H1 (cell line): ENCODE measurements around the gene HACD4. TPM values are rescaled to one million over a fixed set of nuclear protein-coding genes. Genes with fewer than 3 reads are reported as not detected.

Experiments
- CTCF ChIA-PET: fragments of 300-600 bp; sonication (Branson Sonifier 250); formaldehyde crosslinking; loops from one replicate; lab custom pipeline; 2021; ENCODE audit not compliant: partially characterized antibody; lab: Charles Lee
- POLR2A ChIA-PET: fragments of 300-600 bp; sonication (Branson Sonifier 250); formaldehyde crosslinking; loops from one replicate; lab custom pipeline; 2021; ENCODE audit warnings: inconsistent platforms; ENCODE audit not compliant: partially characterized antibody; lab: Charles Lee
- DNase-seq, 2 experiments: peaks; one replicate each; pipeline versions ENCODE4 v3.0.0 to v3.0.0-alpha.2; 2010 to 2022; ENCODE audit warnings: low spot score in 2 of 2, low read depth in 1 of 2, mixed read lengths in 1 of 2
- FAIRE-seq: peaks from 2 replicates; lab custom pipeline; 2011; peaks lifted over from hg19 to GRCh38; lab: Jason Lieb, UNC
- H2AFZ ChIP-seq: 2 replicates; pipeline ENCODE4 v1.8.1; 2012; ENCODE audit warnings: low read length, inconsistent platforms
- H2AK5ac ChIP-seq: 2 replicates; pipeline ENCODE4 v1.6.1; 2013; ENCODE audit warnings: low read depth, low read length
- H2BK120ac ChIP-seq: replicated peaks from 2 replicates; pipeline ENCODE3; 2013; ENCODE audit warnings: low read depth, low read length, inconsistent platforms
- H2BK12ac ChIP-seq: 2 replicates; pipeline ENCODE4 v1.6.1; 2013; ENCODE audit warnings: low read depth, low read length
- H2BK15ac ChIP-seq: 2 replicates; pipeline ENCODE4 v1.6.1; 2013; ENCODE audit warnings: low read length
- H2BK20ac ChIP-seq: 2 replicates; pipeline ENCODE4 v1.6.1; 2013; ENCODE audit warnings: low read length
- H2BK5ac ChIP-seq: 2 replicates; pipeline ENCODE4 v1.6.1; 2013; ENCODE audit warnings: low read depth, low read length
- H3K14ac ChIP-seq: 2 replicates; pipeline ENCODE4 v1.6.1; 2013; ENCODE audit warnings: inconsistent platforms; ENCODE audit not compliant: insufficient read length
- H3K18ac ChIP-seq: 2 replicates; pipeline ENCODE4 v1.6.1; 2013; ENCODE audit warnings: low read length; ENCODE audit errors: extremely low read depth
- H3K23ac ChIP-seq: 2 replicates; pipeline ENCODE4 v1.6.1; 2013; ENCODE audit warnings: inconsistent platforms; ENCODE audit not compliant: insufficient read length
- H3K23me2 ChIP-seq: 2 replicates; pipeline ENCODE4 v1.6.1; 2013; ENCODE audit warnings: low read depth, low read length
- H3K27ac ChIP-seq: 2 replicates; pipeline ENCODE4 v1.6.1; 2011; ENCODE audit warnings: low read depth, low read length, inconsistent platforms
- H3K27me3 ChIP-seq, 4 experiments: replicated peaks in 1 of 4; 1 replicate in 1 of 4; 2 replicates in 3 of 4; pipeline versions ENCODE4 v1.6.1 to v1.8.1; 2011 to 2013; ENCODE audit warnings: low read length in 3 of 4, mild to moderate bottlenecking in 3 of 4, inconsistent platforms in 2 of 4, mixed read lengths in 2 of 4, moderate library complexity in 1 of 4; ENCODE audit not compliant: control insufficient read depth in 3 of 4, insufficient read depth in 3 of 4; ENCODE audit errors: extremely low read depth in 1 of 4
- H3K36me3 ChIP-seq, 4 experiments: 2 replicates each; pipeline versions ENCODE4 v1.6.1 to v1.8.1; 2011 to 2013; ENCODE audit warnings: mild to moderate bottlenecking in 4 of 4, low read length in 3 of 4, moderate library complexity in 2 of 4, control low read depth in 1 of 4, inconsistent platforms in 1 of 4; ENCODE audit not compliant: insufficient read depth in 4 of 4, control insufficient read depth in 2 of 4
- H3K4ac ChIP-seq: replicated peaks from 2 replicates; pipeline ENCODE3; 2013; ENCODE audit warnings: low read length, low read depth, mixed read lengths, inconsistent platforms; ENCODE audit not compliant: insufficient read length
- H3K4me1 ChIP-seq, 4 experiments: replicated peaks in 1 of 4; 1 replicate in 1 of 4; 2 replicates in 3 of 4; pipeline versions ENCODE4 v1.6.1 to v1.8.1; 2011 to 2013; ENCODE audit warnings: low read length in 3 of 4, inconsistent platforms in 2 of 4, mixed read lengths in 1 of 4; ENCODE audit not compliant: insufficient read depth in 4 of 4, control insufficient read depth in 3 of 4
- H3K4me2 ChIP-seq, 2 experiments: 2 replicates each; pipeline versions ENCODE4 v1.6.1 to v1.8.1; 2011 to 2013; ENCODE audit warnings: low read depth in 2 of 2, low read length in 2 of 2, control low read depth in 1 of 2, inconsistent platforms in 1 of 2, mild to moderate bottlenecking in 1 of 2; ENCODE audit not compliant: insufficient read depth in 1 of 2
- H3K4me3 ChIP-seq, 4 experiments: fragments of 200-600, 300-600 bp in 1 of 4; sonication (generic), shearing (Covaris generic), sonication (Bioruptor Twin) in 1 of 4; 2 replicates each; pipeline versions ENCODE4 v1.5.1 to v1.8.1; 2011 to 2016; ENCODE audit warnings: low read length in 4 of 4, low read depth in 3 of 4, control low read depth in 2 of 4, inconsistent platforms in 2 of 4, mild to moderate bottlenecking in 2 of 4, mixed read lengths in 1 of 4, moderate library complexity in 1 of 4; ENCODE audit not compliant: insufficient read depth in 2 of 4; ENCODE audit errors: extremely low read depth in 1 of 4
- H3K56ac ChIP-seq: replicated peaks from 2 replicates; pipeline ENCODE3; 2013; ENCODE audit warnings: low read depth, mild to moderate bottlenecking, mixed read lengths, low read length, inconsistent platforms; ENCODE audit not compliant: insufficient read length
- H3K79me1 ChIP-seq: 2 replicates; pipeline ENCODE4 v1.6.1; 2013; ENCODE audit warnings: low read depth, low read length, control low read depth
- H3K79me2 ChIP-seq, 2 experiments: 2 replicates each; pipeline versions ENCODE4 v1.6.1 to v1.8.1; 2012 to 2013; ENCODE audit warnings: low read length in 2 of 2, mild to moderate bottlenecking in 2 of 2, inconsistent platforms in 1 of 2; ENCODE audit not compliant: insufficient read depth in 2 of 2, control insufficient read depth in 1 of 2
- H3K9ac ChIP-seq, 4 experiments: replicated peaks in 1 of 4; 1 replicate in 1 of 4; 2 replicates in 3 of 4; pipeline versions ENCODE4 v1.6.1 to v1.8.1; 2011 to 2013; ENCODE audit warnings: low read depth in 3 of 4, low read length in 3 of 4, control low read depth in 2 of 4, mild to moderate bottlenecking in 2 of 4, moderate library complexity in 2 of 4, inconsistent platforms in 1 of 4; ENCODE audit errors: extremely low read depth in 1 of 4
- H3K9me3 ChIP-seq, 2 experiments: 2 replicates each; pipeline versions ENCODE4 v1.6.1 to v1.8.1; 2012 to 2013; ENCODE audit warnings: mild to moderate bottlenecking in 2 of 2, moderate library complexity in 2 of 2, control low read depth in 1 of 2, inconsistent platforms in 1 of 2, low read depth in 1 of 2, low read length in 1 of 2, mixed read lengths in 1 of 2; ENCODE audit not compliant: insufficient read depth in 2 of 2
- H4K20me1 ChIP-seq, 2 experiments: replicated peaks in 1 of 2; 2 replicates each; pipeline versions ENCODE3 to v1.8.1; 2011 to 2013; ENCODE audit warnings: inconsistent platforms in 2 of 2, low read length in 2 of 2, mild to moderate bottlenecking in 1 of 2; ENCODE audit not compliant: insufficient read depth in 2 of 2, control insufficient read depth in 1 of 2
- H4K5ac ChIP-seq: 2 replicates; pipeline ENCODE4 v1.6.1; 2013; ENCODE audit warnings: low read length, low read depth, mixed read lengths, inconsistent platforms; ENCODE audit not compliant: insufficient read length
- H4K8ac ChIP-seq: 2 replicates; pipeline ENCODE4 v1.8.0; 2013; ENCODE audit warnings: mild to moderate bottlenecking, moderate library complexity, low read length, inconsistent platforms; ENCODE audit not compliant: insufficient read depth; ENCODE audit errors: extremely low read depth
- H4K91ac ChIP-seq: replicated peaks from 2 replicates; pipeline ENCODE3; 2013; ENCODE audit warnings: low read length, mixed read lengths, inconsistent platforms; ENCODE audit not compliant: insufficient read length
- ASH2L ChIP-seq: fragments of 200-600, 300-600 bp; sonication (generic); IDR thresholded peaks from one replicate; pipeline ENCODE4 v1.7.1; 2017; ENCODE audit warnings: low read length
- BRCA1 ChIP-seq: IDR thresholded peaks from 2 replicates; pipeline ENCODE4 v1.6.1; 2012; ENCODE audit warnings: low read depth, low read length, improper control_type of control experiment
- EGR1 ChIP-seq: IDR thresholded peaks from 2 replicates; pipeline ENCODE4 v1.6.1; 2011; ENCODE audit warnings: low read depth, low read length, borderline replicate concordance
- SIX5 ChIP-seq: IDR thresholded peaks from 2 replicates; pipeline ENCODE4 v1.6.1; 2011; ENCODE audit warnings: mild to moderate bottlenecking, low read depth, low read length
- SP1 ChIP-seq: IDR thresholded peaks from 2 replicates; pipeline ENCODE4 v1.6.1; 2011; ENCODE audit warnings: low read depth, low read length
- SP2 ChIP-seq: IDR thresholded peaks from 2 replicates; pipeline ENCODE4 v1.6.1; 2012; ENCODE audit warnings: mild to moderate bottlenecking, low read length, inconsistent platforms
- SP4 ChIP-seq: IDR thresholded peaks from 2 replicates; pipeline ENCODE4 v1.6.1; 2012; ENCODE audit warnings: low read length, inconsistent platforms
- TAF1 ChIP-seq: IDR thresholded peaks from 2 replicates; pipeline ENCODE4 v1.6.1; 2011; ENCODE audit warnings: mild to moderate bottlenecking, low read depth, low read length
- TCF12 ChIP-seq: IDR thresholded peaks from 2 replicates; pipeline ENCODE4 v1.6.1; 2011; ENCODE audit warnings: low read depth, mild to moderate bottlenecking, low read length
- YY1 ChIP-seq: IDR thresholded peaks from 2 replicates; pipeline ENCODE4 v1.6.1; 2011; ENCODE audit warnings: low read depth, mild to moderate bottlenecking, low read length
- WGBS, 2 experiments: shearing (Covaris generic) in 1 of 2; methylation state at CpG; one replicate each; pipeline versions ENCODE4 v1.1.6 to v1.1.7; 2013 to 2015; ENCODE audit warnings: low lambda C conversion rate in 2 of 2, mixed read lengths in 2 of 2, inconsistent platforms in 1 of 2, low coverage in 1 of 2, missing lambda C conversion rate in 1 of 2; ENCODE audit not compliant: insufficient replicate concordance in 2 of 2, insufficient coverage in 1 of 2, insufficient read length in 1 of 2; ENCODE audit errors: extremely low coverage in 1 of 2, missing lambda C conversion rate in 1 of 2; 5-methylcytosine and 5-hydroxymethylcytosine counted together
- polyA plus RNA-seq, 7 experiments: library from polyadenylated mRNA; depleted of rRNA in 3 of 7; stranded (reverse) in 5 of 7; unstranded in 2 of 7; fragments of >200 nt in 5 of 7; fragments of 200-250 nt in 2 of 7; gene quantifications; 1 replicate in 5 of 7; 2 replicates in 1 of 7; 4 replicates in 1 of 7; pipeline versions ENCODE4 v1.2.1 to v1.2.3, GENCODE V29; 2011 to 2013; ENCODE audit warnings: missing spikeins in 2 of 7, mixed read lengths in 2 of 7
- total RNA-seq: library from RNA; stranded (reverse); fragmentation: NEBNext Ultra II Directional; extraction: Animal tissue kit (Norgen Biotek cat#: 25700); gene quantifications from 2 replicates; pipeline ENCODE4 v1.2.1, GENCODE V29; 2021
- TF ChIP-seq, protein P1 (sequence below): IDR thresholded peaks from 2 replicates; pipeline ENCODE4 v1.6.1; 2011; ENCODE audit warnings: low read depth, mild to moderate bottlenecking, low read length; ENCODE audit not compliant: insufficient read depth

Gene HACD4
- total and polyA plus RNA-seq, 2 of the 8 experiments (the other 6 are each of a cell fraction or from before 2014, with no cell fraction given): 0.65 to 0.86 TPM

DNA sequence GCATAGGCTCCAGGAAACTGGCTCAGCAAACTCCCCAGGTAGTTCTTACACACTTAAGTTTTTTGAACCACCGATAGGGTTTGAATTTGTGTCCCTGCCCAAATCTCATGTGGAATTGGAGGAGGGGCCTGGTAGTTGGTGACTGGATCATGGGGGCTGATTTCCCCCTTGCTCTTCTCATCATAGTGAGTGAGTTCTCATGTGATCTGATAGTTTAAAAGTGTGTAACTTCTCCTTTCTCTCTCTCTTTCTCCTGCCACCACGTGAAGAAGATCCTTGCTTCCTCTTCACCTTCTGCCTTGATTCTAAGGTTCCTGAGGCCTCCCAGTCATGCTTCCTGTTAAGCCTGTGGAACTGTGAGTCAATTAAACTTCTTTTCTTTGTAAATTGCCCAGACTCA is 22.4 kb upstream of the HACD4 start:
- Histone ChIP-seq H3K9me3 (no peaks in the 10 kb centered on the region), H2BK5ac (no peak overlapping the region), H3K79me2 (no peaks in the 10 kb centered on the region), H3K27me3 (no peaks in the 10 kb centered on the region), H2BK15ac (no peak overlapping the region), H3K9ac (no peak overlapping the region)
- CTCF ChIA-PET: no interaction called here
- 83% methylated on average over 2 of the region's 2 CpGs; no CpG with 5 or more reads in 1 of the 2 experiments for WGBS, 2 experiments
- TF ChIP-seq ASH2L (no peak), TAF1 (no peak), TCF12 (no peak), YY1 (no peak), SIX5 (no peak), BRCA1 (no peak), SP2 (no peak), SP1 (no peak), EGR1 (no peak), SP4 (no peak)
- TF ChIP-seq, protein P1, sequence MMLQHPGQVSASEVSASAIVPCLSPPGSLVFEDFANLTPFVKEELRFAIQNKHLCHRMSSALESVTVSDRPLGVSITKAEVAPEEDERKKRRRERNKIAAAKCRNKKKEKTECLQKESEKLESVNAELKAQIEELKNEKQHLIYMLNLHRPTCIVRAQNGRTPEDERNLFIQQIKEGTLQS: no peak
- TF ChIP-seq, all 59 proteins: peak for 0
- Histone ChIP-seq H3K14ac (no peak overlapping the region), H3K23ac (no peak overlapping the region), H3K18ac (no peak overlapping the region), H3K4me1 (no peaks in the 10 kb centered on the region), H3K56ac (no peak overlapping the region), H2BK12ac (no peak overlapping the region), H2AFZ (no peak overlapping the region), H3K4me3 (no peak overlapping the region), H4K20me1 (no peaks in the 10 kb centered on the region), H2BK20ac (no peak overlapping the region), H3K27ac (no peak overlapping the region), H3K36me3 (no peaks in the 10 kb centered on the region), H4K91ac (no peak overlapping the region), H2AK5ac (no peak overlapping the region), H2BK120ac (no peak overlapping the region), H4K8ac (no peak overlapping the region), H3K79me1 (no peaks in the 10 kb centered on the region), H3K4me2 (no peak overlapping the region), H3K23me2 (no peaks in the 10 kb centered on the region), H4K5ac (no peak overlapping the region), H3K4ac (no peak overlapping the region)
- no peak for DNase-seq
- POLR2A ChIA-PET: no interaction called here
- no peak for FAIRE-seq
